Heart right ventricle (tissue), 16 donors: ENCODE measurements around the gene MARCO. TPM values are rescaled to one million over a fixed set of nuclear protein-coding genes. Genes with fewer than 3 reads are reported as not detected.
A peak's percentile ranks its signal among the peaks of the same experiment; 100 is the strongest.

Source experiments
- ATAC-seq, 8 donors: fragments of 200-7000 bp; cut with Tn5 transposase; one replicate each; pipeline ENCODE4 v1.9.1; 2020; ENCODE audit warnings: mild to moderate bottlenecking in 8 of 8, moderate library complexity in 8 of 8, moderate number of reproducible peaks in 1 of 8
- DNase-seq, 2 donors: peaks; one replicate each; pipeline ENCODE4 v3.0.0-alpha.2; 2020
- H3K27ac ChIP-seq, 10 donors: fragments of 200-600 bp; sonication (generic) in 2 of 10; one replicate each; pipeline versions ENCODE4 v1.5.0 to v1.8.0; 2020 to 2022; ENCODE audit warnings: mild to moderate bottlenecking in 3 of 10
- H3K27me3 ChIP-seq, 7 donors: fragments of 200-600 bp; one replicate each; pipeline ENCODE4 v1.8.0; 2021 to 2022; ENCODE audit warnings: mild to moderate bottlenecking in 2 of 7
- H3K36me3 ChIP-seq, 9 donors: fragments of 200-600 bp; sonication (generic) in 1 of 9; one replicate each; pipeline versions ENCODE4 v1.5.0 to v1.8.0; 2020 to 2022; ENCODE audit warnings: mild to moderate bottlenecking in 2 of 9
- H3K4me1 ChIP-seq, 9 donors: fragments of 200-600 bp; sonication (generic) in 1 of 9; one replicate each; pipeline versions ENCODE4 v1.5.0 to v1.8.0; 2020 to 2022; ENCODE audit warnings: mild to moderate bottlenecking in 4 of 9
- H3K4me3 ChIP-seq, 10 donors: fragments of 200-600 bp; sonication (generic) in 2 of 10; one replicate each; pipeline versions ENCODE4 v1.5.0 to v1.8.0; 2020 to 2022; ENCODE audit warnings: mild to moderate bottlenecking in 7 of 10, moderate library complexity in 2 of 10
- H3K9me3 ChIP-seq, 11 donors: fragments of 200-600 bp in 10 of 11; sonication (generic) in 2 of 11; one replicate each; pipeline versions ENCODE4 v1.5.0 to v1.8.0; 2013 to 2022; ENCODE audit warnings: mild to moderate bottlenecking in 2 of 11, control low read depth in 1 of 11, moderate library complexity in 1 of 11
- WGBS, 2 donors: extraction: QIAGEN DNeasy Blood & Tissue Kit; methylation state at CpG; one replicate each; pipeline ENCODE4 v1.1.7; 2013; ENCODE audit warnings: inconsistent platforms in 1 of 2; 5-methylcytosine and 5-hydroxymethylcytosine counted together
- intact Hi-C, 10 donors: fragments of 100-400 bp; cut with DNase I; formaldehyde crosslinking; loops; one replicate each; pipeline versions ENCODE4 v1.11.1 to v1.14.2; 2022
- polyA plus RNA-seq, 2 donors: library from polyadenylated mRNA; stranded (reverse); fragments of 200-250 nt; gene quantifications; one replicate each; pipeline ENCODE4 v1.2.3, GENCODE V29; 2013
- total RNA-seq, 10 donors: library from RNA; stranded (reverse); fragmentation: NEBNext Ultra II Directional in 3 of 10; extraction: Animal tissue kit (Norgen Biotek cat#: 25700) in 3 of 10; gene quantifications; one replicate each; pipeline versions ENCODE4 v1.2.1 to v1.2.4, GENCODE V29; 2021 to 2023
- TF ChIP-seq, protein P1 (sequence below), 9 donors: fragments of 200-600 bp; sonication (generic) in 2 of 9; IDR thresholded peaks; one replicate each; pipeline versions ENCODE4 v1.5.0 to v1.8.0; 2021 to 2022; ENCODE audit warnings: antibody characterized with exemption in 9 of 9, mild to moderate bottlenecking in 5 of 9, moderate library complexity in 1 of 9
- donor health status: Arrhythmogenic right ventricular cardiomyopathy.
- donor health status: ischemic (EF 13 %, LVEDD 7.1; RV severe dilation, severe dysfunction).
- donor health status: healthy with polysubstance abuse.
- donor health status: DM: no; HTN: yes; CAD: no.
- donor health status: DM: no; HTN: no; CAD: no.
- donor health status: ischemic (EF 25% LVEDD 6.9; RV normal size, moderate dysfunction).
- donor health status: ischemic (EF 25% LVEDD 5.7; RV mildly dilated, moderate dysfunction).
- donor health status: healthy.
- donor health status: DM: yes; HTN: yes; CAD: no.
- donor health status: Ischemic cardiomyopathy.
- donor health status: ischemic (EF 35%, LVEDD 5.7; RV mildly dilated, moderate dysfunction).
- donor health status: nonischemic (EF 11% LVEDD 7.7; RV severe dilation, severe dysfunction).
- donor health status: DM: yes; HTN: yes; CAD: no.
- donor health status: PGD.
- donor health status: ischemic (EF 29% LVEDD 5.4; RV normal size, mild dysfunction).
- donor health status: nonischemic (EF 23%, LVEDD 6.1; RV moderate dilation, normal function).

Gene MARCO
- total and polyA plus RNA-seq, 12 donors = 0.47 to 31.2 (median 3.2) TPM

DNA sequence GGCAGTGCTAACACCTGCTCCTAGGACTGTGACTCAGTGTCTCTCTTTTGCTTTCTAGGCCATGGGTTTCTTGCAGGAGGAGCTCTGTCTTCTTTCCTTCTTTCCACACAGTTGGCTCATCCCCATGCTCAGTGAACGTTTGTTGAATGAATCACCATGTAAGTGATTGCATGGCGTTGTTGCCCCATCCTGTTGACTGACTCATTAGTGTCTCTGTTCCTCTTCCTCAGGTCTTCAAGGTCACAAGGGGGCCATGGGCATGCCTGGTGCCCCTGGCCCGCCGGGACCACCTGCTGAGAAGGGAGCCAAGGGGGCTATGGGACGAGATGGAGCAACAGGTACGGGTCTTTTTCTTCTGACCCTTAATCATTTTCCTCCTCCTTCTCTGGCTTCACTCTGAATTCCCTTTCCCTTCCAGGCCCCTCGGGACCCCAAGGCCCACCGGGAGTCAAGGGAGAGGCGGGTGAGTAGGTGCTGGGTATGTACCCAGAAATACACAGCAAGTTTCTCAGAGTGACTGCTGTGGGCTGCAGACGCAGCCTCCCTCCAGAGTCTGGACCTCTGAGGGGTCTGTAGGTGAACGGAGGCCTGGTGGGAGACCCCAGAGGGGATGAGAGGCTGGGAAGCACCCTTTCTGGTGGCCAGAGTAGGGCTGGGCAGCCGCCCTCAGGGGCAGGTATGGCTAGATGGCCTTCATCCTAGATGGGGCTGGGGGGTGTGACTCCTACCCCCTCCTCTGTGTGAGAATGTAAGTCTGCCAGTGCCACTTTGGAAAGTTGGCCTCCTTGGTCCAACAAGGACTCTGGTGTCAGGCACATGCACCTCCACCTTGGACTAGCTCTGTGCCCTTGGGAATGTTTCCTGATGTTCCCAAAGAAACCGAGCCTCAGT is 32.4 kb downstream of the MARCO start:
- Histone ChIP-seq H3K4me1 (peaks cover 0 to 50% (median 0%) of the 10 kb centered on the region in 9 donors), H3K9me3 (peaks cover 0 to 9% (median 0%) of the 10 kb centered on the region in 11 donors), H3K36me3 (no peaks in the 10 kb centered on the region), H3K27ac (peak overlapping the region in 2 of 10 donors; percentile 16 to 47), H3K4me3 (no peak overlapping the region), H3K27me3 (peaks cover 0 to 43% (median 11%) of the 10 kb centered on the region in 7 donors)
- no peak for DNase-seq
- WGBS, 2 donors = 66 to 67% methylated on average over 13 of the region's 13 CpGs
- TF ChIP-seq, protein P1, sequence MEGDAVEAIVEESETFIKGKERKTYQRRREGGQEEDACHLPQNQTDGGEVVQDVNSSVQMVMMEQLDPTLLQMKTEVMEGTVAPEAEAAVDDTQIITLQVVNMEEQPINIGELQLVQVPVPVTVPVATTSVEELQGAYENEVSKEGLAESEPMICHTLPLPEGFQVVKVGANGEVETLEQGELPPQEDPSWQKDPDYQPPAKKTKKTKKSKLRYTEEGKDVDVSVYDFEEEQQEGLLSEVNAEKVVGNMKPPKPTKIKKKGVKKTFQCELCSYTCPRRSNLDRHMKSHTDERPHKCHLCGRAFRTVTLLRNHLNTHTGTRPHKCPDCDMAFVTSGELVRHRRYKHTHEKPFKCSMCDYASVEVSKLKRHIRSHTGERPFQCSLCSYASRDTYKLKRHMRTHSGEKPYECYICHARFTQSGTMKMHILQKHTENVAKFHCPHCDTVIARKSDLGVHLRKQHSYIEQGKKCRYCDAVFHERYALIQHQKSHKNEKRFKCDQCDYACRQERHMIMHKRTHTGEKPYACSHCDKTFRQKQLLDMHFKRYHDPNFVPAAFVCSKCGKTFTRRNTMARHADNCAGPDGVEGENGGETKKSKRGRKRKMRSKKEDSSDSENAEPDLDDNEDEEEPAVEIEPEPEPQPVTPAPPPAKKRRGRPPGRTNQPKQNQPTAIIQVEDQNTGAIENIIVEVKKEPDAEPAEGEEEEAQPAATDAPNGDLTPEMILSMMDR (IDR thresholded peaks at IDR 0.05) = no peak
- intact Hi-C loops = no loop called here
- peak in 2 of 8 donors; percentile 43 to 72 for ATAC-seq

DNA sequence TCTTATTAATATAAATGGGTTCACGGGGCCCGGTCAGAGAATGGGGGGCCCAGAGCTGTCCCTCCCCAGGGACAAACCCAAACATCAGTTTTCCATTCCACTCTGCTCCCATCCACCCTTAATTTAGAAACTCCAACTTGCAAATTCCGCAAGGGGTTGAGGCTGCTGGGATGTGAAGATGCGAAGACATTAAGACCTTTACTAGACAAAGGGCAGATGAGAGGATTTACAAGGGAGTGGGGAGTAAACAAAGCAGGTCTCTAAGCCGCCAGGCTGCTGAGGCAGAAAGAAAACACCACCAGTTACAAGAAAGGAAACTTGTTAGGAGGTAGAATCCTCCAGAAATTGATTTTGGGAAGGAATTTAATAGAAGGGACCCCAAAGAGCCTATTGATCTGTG is 33.1 kb downstream of the MARCO start:
- Histone ChIP-seq H3K27ac (no peak overlapping the region), H3K4me3 (no peak overlapping the region)

DNA sequence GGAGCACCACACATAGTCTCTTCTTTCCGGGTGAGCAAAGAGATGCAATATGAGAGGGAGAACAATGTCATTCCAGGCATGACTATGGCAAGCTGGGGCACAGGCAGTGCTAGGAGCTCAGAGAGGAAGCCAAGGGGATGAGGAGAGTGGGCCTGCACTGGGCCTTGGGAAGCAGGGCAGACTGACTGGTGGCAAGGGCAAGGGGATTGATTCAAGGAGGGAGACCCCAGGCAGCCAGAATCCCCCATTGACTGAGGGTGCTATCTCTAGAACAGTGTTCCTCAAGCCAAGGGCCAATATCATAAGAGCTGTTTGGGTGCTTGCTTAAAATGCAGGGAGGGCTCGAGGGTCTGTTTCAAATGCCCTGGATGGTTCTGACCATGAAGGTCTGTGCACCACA is 36.1 kb downstream of the MARCO start:
- Histone ChIP-seq H3K4me3 (no peak overlapping the region), H3K27ac (no peak overlapping the region), H3K36me3 (no peaks in the 10 kb centered on the region), H3K9me3 (peaks cover 0 to 9% (median 0%) of the 10 kb centered on the region in 11 donors), H3K4me1 (peaks cover 0 to 17% (median 0%) of the 10 kb centered on the region in 9 donors), H3K27me3 (peaks cover 0 to 38% (median 11%) of the 10 kb centered on the region in 7 donors)
- DNase-seq (no peak), ATAC-seq (no peak)
- TF ChIP-seq, protein P1 (IDR thresholded peaks at IDR 0.05) = no peak
- WGBS, 2 donors = 68 to 80% methylated on average over 2 of the region's 2 CpGs
- intact Hi-C loops = no loop called here

More for the DNA sequence above, 33.1 kb downstream of the MARCO start:
- peaks cover 0 to 9% (median 0%) of the 10 kb centered on the region in 11 donors for H3K9me3 ChIP-seq
- TF ChIP-seq, protein P1 (IDR thresholded peaks at IDR 0.05) = no peak
- DNase-seq = no peak
- no peak for ATAC-seq
- H3K4me1 ChIP-seq = peaks cover 0 to 43% (median 0%) of the 10 kb centered on the region in 9 donors
- H3K27me3 ChIP-seq = peaks cover 0 to 40% (median 11%) of the 10 kb centered on the region in 7 donors
- intact Hi-C loops = no loop called here
- H3K36me3 ChIP-seq = no peaks in the 10 kb centered on the region
- WGBS, 2 donors = 62 to 63% methylated on average over 5 of the region's 5 CpGs

DNA sequence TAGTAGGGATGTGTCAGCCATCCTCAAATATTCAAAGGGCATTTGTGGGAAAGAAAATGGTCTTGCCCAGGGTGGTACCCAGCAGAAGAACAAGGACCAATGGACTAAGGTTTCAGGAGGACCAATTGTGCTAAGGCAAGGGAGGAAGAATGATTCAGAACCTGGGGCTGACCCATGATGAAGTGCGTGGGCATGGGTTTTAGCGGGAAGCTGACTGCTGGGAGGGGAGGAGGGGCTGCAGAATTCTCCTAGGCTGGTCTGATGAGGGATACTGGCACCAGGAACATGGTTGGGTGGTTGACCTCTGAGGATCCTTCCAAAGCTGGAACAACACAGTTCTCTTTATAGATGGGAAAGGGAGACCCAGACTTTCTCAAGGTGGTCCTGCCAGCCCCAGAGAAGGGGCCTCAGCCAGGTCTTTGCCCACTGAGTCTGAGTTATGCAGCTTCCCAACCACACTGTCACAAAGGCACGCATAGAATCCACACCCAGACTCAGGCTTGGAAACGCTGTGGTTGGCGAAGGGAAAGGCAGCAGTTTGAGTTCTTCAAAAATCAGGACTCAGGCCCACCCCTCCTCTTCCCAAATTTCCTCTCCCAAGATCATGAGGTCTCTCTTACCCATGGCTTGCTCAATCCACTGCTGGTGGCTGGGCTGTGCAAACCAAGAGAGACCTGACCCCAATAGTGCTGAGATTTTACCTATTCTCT is 37.3 kb downstream of the MARCO start:
- H3K4me1 ChIP-seq = peaks cover 0 to 5% (median 0%) of the 10 kb centered on the region in 9 donors
- H3K36me3 ChIP-seq = no peaks in the 10 kb centered on the region
- intact Hi-C loops = no loop called here
- peaks cover 0 to 36% (median 11%) of the 10 kb centered on the region in 7 donors for H3K27me3 ChIP-seq
- H3K9me3 ChIP-seq = peaks cover 0 to 9% (median 0%) of the 10 kb centered on the region in 11 donors
- 72 to 87% methylated on average over 5 of the region's 5 CpGs for WGBS, 2 donors
- no peak overlapping the region for H3K27ac ChIP-seq
- H3K4me3 ChIP-seq = no peak overlapping the region
- DNase-seq = no peak
- TF ChIP-seq, protein P1 (IDR thresholded peaks at IDR 0.05) = no peak
- no peak for ATAC-seq
